Activated CD8-positive, alpha-beta memory T cell treated with anti-CD3 and anti-CD28 coated beads for 1 hour (primary cell): Measurements from ENCODE around the gene PTEN.
"Not testable (repeated sequence)": the region's sequence is repeated elsewhere in the genome, so short reads cannot be mapped to it uniquely, and the experiment has no call there.

Source experiments
- DNase-seq, 2 donors: peaks; one replicate each; pipeline ENCODE4 v3.0.0-alpha.2; 2020; ENCODE audit warnings: low read depth in 1 of 2; ENCODE audit errors: extremely low read depth in 1 of 2

PTEN gene

DNA sequence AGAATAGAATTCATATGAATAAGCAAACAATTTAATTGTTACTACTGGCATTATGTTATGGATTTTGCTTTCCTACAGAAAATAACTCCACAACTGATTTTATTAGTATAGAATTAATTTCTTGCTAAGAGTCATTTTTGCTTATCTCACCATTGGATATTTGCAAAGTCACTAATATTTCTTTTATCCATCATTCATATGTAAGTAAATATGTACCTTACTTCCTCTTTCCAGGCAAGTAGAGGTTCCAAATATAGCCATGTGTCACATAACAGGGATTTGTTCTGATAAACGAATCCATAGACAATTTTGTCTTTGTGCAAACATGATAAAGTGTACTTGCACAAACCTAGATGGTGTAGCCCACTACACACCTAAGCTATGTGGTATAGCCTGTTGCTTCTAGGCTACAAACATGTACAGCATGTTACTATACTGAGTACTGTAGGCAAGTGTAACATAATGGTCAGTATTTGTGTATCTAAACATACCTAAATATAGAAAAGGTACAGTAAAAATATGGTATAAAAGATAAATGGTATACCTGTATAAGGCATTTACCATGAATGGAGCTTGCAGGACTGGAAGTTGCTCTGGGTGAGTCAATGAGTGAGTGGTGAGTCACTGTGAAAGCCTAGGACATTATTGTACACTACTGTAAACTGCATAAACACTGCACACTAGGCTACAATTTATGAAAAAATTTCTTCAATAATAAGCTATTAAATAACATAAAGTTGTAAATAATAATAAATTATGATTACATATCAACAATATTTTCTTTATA is 18.4 kb upstream of the PTEN start:
- DNase-seq, result no peak

DNA sequence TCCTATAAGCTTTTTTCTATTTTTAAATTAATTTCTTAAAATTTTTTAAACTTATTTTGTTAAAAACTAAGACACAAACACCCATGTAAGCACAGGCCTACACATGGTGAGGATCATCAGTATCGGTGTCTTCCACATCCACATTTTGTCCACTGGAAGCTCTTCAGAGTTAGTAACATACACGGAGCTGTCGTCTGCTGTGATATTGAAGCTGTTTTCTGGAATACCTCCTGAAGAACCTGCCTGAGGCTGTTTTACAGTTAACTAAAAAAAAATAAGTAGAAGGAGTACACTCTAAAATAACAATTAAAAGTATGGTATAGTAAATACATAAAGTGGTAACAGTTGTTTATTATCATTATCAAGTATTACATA is 17.8 kb upstream of the PTEN start:
- no peak for DNase-seq

DNA sequence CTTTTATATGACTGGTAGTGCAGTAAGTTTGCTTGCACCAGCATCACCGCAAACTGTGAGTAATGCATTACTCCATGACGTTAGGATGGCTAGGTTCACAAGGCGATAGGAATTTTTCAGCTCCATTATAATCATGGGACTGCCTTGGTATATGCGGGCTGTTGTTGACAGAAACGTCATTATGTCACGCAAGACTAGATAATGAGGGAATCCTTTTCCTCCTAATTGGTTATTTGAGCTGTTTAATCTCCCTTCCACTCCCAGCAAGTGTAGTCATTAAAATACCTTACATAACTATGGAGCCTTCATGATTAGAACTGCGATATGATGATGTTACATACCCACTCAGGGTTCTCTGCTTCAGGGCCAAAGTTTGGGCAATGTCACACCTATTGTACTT is 17.4 kb upstream of the PTEN start:
- DNase-seq, result no peak

DNA sequence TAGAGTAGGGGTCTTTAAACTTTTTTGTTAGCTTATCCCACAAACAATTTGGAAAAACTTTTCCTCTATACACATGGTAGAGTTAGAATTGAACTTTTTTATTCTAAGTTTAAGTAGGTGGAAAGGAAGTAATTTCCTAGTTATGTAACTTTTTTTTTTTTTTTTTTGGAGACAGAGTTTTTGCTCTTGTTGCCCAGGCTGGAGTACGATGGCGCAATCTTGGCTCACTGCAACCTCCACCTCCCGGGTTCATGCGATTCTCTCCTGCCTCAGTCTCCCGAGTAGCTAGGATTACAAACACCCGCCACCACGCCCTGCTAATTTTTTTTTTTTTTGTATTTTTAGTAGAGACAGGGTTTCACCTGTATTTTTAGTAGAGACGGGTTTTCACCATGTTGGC is 16.7 kb upstream of the PTEN start:
- DNase-seq, result not testable (repeated sequence)

DNA sequence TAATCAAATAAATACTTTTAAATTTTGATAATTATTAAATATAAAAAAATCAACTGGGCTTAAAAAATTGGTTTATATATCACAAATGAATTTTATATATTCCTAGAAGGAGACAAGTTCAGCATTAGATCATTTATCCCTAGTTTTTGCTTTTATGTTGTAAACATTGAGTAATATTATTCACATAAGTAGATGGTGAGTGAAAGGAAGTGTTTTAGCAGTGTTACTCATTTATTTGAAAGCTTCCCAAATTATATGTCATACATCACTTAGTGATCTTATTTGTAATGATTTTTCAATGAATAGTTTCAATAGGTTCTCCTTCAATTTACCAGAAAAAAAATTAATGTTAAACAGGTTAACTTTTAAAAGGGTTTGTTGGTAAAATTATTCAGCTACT is 15.9 kb upstream of the PTEN start:
- DNase-seq, result no peak

GRCh38 chr10:87849001-87849400 is 14.4 kb upstream of the PTEN start:
- DNase-seq, result no peak

DNA sequence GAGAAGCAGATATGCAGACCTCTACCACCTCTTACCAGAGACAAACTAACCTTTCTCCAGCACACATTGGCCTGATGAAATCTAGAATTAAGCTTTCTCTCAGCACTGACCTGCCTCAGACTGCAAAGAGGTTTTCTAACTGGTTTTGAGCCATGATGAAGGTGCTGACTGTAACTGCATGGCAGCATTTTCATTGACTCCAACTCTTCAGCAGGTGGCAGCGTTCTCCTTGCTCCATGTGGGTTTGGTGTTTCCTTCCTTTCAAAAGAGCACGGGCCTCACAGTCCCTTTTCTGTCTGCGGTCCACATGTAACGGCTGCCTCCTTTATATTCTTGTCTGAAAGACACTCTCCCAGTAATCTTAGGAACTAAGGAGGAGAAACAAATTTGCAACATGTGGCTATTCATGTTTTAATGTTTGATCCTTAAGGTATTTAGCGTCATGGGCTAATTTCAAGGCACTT is 12.7 kb upstream of the PTEN start:
- peak in 1 of 2 donors; percentile 7 for DNase-seq

DNA sequence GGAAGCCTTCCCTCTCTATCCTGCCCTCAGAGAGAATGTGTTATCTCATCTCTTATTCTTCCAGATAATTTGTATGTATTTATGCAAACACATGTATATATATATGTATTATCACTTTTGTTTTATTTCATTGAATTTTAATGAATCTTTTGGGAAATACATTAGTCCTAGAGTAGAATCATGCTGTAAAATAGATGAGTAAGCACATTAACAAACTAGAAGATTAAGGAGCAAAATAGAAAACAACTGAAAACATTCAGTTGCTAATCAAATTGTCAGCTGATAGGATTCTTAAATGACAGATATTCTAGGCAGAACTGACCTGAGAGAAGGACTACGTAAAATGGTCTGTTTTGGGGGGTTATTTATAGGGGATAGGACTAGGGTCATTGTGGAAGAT is 11.3 kb upstream of the PTEN start:
- DNase-seq, result no peak

- DNase-seq, result not testable (repeated sequence)
Observed at GRCh38 chr10:87855247-87855646, 8.2 kb upstream of the PTEN start.

- not testable (repeated sequence) for DNase-seq
Observed at GRCh38 chr10:87855665-87856064, 7.8 kb upstream of the PTEN start.

GRCh38 chr10:87860156-87860795 is 3.1 kb upstream of the PTEN start:
- no peak for DNase-seq

- no peak for DNase-seq
Observed at GRCh38 chr10:87860816-87861403, 2.5 kb upstream of the PTEN start.

GRCh38 chr10:87861566-87861952 is 1.9 kb upstream of the PTEN start:
- DNase-seq, result peak in 1 of 2 donors; percentile 5

DNA sequence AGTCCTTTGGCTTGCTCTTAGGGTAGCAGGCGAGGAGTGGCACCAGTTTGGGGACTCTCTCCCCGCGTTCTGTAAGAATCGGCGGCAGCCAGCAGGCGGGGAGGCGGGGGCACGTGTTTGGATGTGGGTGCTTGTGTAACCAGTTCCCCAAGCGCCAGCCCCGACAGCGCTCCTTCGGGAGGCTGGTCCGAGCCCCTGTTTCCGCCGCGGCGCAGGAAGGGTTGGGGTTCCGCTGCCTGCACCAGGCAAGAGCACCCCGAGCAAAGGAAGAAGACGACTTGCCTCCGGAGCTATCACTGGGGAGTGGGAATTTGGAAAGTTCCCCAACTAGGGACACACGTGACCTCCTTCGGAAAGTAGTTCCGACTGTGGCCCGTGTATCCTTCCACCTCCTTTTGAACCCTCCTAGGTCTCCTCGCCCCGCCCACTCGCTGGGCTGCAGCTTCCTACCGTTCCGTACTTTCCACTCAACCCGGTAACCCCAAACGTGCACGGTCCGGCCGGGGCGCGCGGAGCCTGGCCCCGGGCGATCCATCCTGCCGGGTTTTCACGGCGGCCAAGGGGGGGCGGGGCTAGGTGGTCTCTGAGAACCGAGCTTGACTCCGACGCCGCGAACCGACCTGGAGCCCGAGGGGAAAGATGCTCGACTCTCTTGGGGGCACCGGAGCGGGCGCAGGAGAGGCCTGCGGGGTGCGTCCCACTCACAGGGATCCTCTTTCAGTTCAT is 1.3 kb upstream of the PTEN start:
- peak; percentile 87 for DNase-seq

DNA sequence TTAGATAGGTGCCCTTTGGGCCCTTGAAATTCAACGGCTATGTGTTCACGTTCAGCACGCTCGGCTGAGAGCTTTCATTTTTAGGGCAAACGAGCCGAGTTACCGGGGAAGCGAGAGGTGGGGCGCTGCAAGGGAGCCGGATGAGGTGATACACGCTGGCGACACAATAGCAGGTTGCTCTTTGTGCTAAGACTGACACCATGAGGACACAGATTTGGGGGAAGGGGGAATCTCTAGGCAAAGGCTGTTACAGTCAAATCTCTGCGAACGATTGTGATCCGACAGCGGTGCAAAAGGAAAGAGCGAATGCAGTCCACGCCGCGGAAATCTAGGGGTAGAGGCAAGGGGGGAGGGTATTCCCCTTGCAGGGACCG is 759 bp upstream of the PTEN start:
- no peak for DNase-seq

DNA sequence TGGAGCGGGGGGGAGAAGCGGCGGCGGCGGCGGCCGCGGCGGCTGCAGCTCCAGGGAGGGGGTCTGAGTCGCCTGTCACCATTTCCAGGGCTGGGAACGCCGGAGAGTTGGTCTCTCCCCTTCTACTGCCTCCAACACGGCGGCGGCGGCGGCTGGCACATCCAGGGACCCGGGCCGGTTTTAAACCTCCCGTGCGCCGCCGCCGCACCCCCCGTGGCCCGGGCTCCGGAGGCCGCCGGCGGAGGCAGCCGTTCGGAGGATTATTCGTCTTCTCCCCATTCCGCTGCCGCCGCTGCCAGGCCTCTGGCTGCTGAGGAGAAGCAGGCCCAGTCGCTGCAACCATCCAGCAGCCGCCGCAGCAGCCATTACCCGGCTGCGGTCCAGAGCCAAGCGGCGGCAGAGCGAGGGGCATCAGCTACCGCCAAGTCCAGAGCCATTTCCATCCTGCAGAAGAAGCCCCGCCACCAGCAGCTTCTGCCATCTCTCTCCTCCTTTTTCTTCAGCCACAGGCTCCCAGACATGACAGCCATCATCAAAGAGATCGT is 598 bp downstream of the PTEN start:
- not testable (repeated sequence) for DNase-seq

DNA sequence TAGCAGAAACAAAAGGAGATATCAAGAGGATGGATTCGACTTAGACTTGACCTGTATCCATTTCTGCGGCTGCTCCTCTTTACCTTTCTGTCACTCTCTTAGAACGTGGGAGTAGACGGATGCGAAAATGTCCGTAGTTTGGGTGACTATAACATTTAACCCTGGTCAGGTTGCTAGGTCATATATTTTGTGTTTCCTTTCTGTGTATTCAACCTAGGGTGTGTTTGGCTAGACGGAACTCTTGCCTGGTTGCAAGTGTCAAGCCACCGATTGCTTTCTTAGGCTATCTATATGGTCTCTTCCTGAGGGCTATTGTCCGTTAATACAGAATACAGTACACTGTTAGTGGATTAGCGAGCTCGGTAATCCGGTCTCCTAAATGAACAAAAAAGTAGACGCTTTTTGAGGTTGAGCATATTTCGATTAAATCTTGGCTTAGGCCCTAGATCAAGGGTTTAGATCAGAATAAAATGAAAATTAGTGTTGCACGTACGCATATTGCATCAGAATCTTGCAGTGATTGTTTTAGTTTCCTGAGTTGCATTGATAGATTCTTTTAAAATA is 1.2 kb downstream of the PTEN start:
- DNase-seq, result no peak

DNA sequence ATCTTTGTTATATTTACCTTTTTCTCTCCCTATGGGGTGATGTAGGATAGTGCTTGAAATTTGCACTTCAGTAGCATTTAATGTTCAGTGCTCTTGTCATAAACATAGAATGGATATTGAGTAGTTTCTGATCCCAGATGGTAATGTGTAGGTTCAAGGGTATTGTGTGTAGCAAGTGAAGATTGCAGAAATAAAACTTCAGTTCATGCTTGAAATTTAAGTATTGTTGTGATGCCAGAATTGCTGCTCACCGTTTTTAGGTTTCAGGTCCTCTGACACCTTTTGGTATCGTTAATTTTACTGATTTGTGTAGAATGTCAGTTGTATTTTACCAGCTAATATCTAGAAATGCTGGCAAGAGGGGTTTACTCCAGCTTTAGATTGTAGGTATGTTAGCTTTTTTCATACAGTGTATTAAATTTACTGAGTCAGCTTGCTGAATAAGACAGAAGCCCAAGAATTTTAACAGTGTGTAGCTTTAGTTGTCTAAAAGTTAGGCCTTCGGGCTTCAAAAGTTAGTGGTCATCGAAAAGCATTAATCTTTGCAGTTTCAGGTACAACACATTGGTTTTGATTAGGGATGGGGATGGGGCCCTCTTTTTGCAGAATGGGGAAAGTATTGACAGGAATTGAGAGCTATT is 1.9 kb downstream of the PTEN start:
- DNase-seq, result no peak

DNA sequence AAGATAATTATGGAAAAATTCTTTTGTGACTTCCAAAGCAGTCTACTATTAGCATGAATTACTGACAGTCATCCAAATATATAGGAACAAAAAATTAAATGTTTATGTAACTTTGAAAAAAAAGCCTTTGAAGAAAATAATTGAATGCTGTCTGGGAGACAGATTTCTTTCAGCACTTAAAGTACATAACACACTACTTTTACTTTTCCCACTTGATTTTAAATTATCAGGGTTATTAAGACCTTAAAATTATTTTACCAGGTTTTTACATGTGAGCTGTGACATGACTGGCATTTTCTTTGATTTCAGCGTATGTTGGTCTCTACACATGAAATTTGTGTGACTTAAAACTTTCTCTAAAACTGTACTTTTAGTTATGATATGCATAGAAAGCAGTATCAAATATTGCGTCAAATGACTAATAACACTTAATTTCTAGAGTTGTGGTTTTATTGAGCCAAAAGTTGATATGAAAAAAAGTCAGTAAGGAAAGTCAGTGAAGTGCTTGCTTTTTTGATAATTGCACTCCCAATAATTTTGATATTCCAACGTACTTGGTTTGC is 3.1 kb downstream of the PTEN start:
- DNase-seq, result no peak

- DNase-seq, result no peak
Observed at GRCh38 chr10:87867453-87867852, 4.0 kb downstream of the PTEN start.
